Dermis blood vessel endothelial cell (primary cell): ENCODE data around the gene SLC9A3. TPM values are rescaled to one million over a fixed set of nuclear protein-coding genes. Genes with fewer than 3 reads are reported as not detected.

ENCODE experiments used
- DNase-seq: peaks from one replicate; pipeline ENCODE4 v3.0.0; 2010
- total RNA-seq: library from RNA; depleted of rRNA; stranded (reverse); fragments of >200 nt; gene quantifications from 2 replicates; pipeline ENCODE4 v1.2.3, GENCODE V29; 2014

SLC9A3 gene
- total RNA-seq, 1 donor from 2014 or later: 1.5 TPM

GRCh38 chr5:427415-428087 lies 96.7 kb downstream of the SLC9A3 start:
- no peak for DNase-seq

GRCh38 chr5:426392-426976 lies 97.8 kb downstream of the SLC9A3 start:
- DNase-seq: no peak

GRCh38 chr5:425714-426113 lies 98.5 kb downstream of the SLC9A3 start:
- DNase-seq: peak; percentile 70

- no peak for DNase-seq
Measured at GRCh38 chr5:424301-425110, 99.7 kb downstream of the SLC9A3 start.

- DNase-seq: no peak
Measured at GRCh38 chr5:423626-424261, 100.5 kb downstream of the SLC9A3 start.

- no peak for DNase-seq
Measured at GRCh38 chr5:423233-423565, 101.0 kb downstream of the SLC9A3 start.

- DNase-seq: no peak
Measured at GRCh38 chr5:422323-423232, 101.7 kb downstream of the SLC9A3 start.

GRCh38 chr5:421901-422300 lies 102.3 kb downstream of the SLC9A3 start:
- DNase-seq: no peak

- no peak for DNase-seq
Measured at GRCh38 chr5:421287-421880, 102.9 kb downstream of the SLC9A3 start.

- no peak for DNase-seq
Measured at GRCh38 chr5:420632-421286, 103.5 kb downstream of the SLC9A3 start.

Other genes starting within 250 kb of the SLC9A3 start
- 7.4 and 13.4 TPM in 2 replicates for gene AHRR, start 202.7 kb downstream of the SLC9A3 start, total RNA-seq
- 44.3 and 52.1 TPM in 2 replicates for gene EXOC3, start 81.3 kb downstream of the SLC9A3 start, total RNA-seq
- 2.9 and 4.7 TPM in 2 replicates for gene CEP72, start 87.9 kb upstream of the SLC9A3 start, total RNA-seq
- under 0.01 and 0.14 TPM in 2 replicates for gene TPPP, start 168.9 kb upstream of the SLC9A3 start, total RNA-seq